Right lobe of liver (tissue), 6 donors: ENCODE data around the gene ANKH. TPM values are rescaled to one million over a fixed set of nuclear protein-coding genes. Genes with fewer than 3 reads are reported as not detected.
A peak's percentile ranks its signal among the peaks of the same experiment; 100 is the strongest.

ENCODE experiments used
- ATAC-seq, 4 donors: fragments of 200-7000 bp; cut with Tn5 transposase; one replicate each; pipeline ENCODE4 v1.9.1; 2020; ENCODE audit warnings: mild to moderate bottlenecking in 4 of 4, moderate library complexity in 4 of 4
- DNase-seq, 3 donors: peaks; one replicate each; pipeline ENCODE4 v3.0.0-alpha.2; 2020
- H3K27ac ChIP-seq, 3 donors: fragments of 200-600 bp; one replicate each; pipeline ENCODE4 v1.8.0; 2022
- H3K27me3 ChIP-seq, 2 donors: fragments of 200-600 bp; one replicate each; pipeline ENCODE4 v1.8.0; 2022
- H3K36me3 ChIP-seq, 4 donors: fragments of 200-600 bp; sonication (generic) in 1 of 4; one replicate each; pipeline versions ENCODE4 v1.5.1 to v1.8.0; 2017 to 2022; ENCODE audit warnings: control low read depth in 1 of 4
- H3K4me1 ChIP-seq, 4 donors: fragments of 200-600 bp; sonication (generic) in 1 of 4; one replicate each; pipeline versions ENCODE4 v1.5.1 to v1.8.0; 2017 to 2022; ENCODE audit warnings: control low read depth in 1 of 4
- H3K4me3 ChIP-seq, 3 donors: fragments of 200-600 bp; one replicate each; pipeline ENCODE4 v1.8.0; 2022
- H3K9me3 ChIP-seq, 4 donors: fragments of 200-600 bp; sonication (generic) in 1 of 4; one replicate each; pipeline versions ENCODE4 v1.5.1 to v1.8.0; 2017 to 2022; ENCODE audit warnings: control low read depth in 1 of 4
- POLR2A ChIP-seq: fragments of 450-650 bp; IDR thresholded peaks from one replicate; pipeline ENCODE4 v1.6.1; 2017; ENCODE audit warnings: antibody characterized with exemption, mild to moderate bottlenecking
- WGBS: methylation state at CpG from one replicate; pipeline ENCODE4 v1.1.6; 2018; ENCODE audit warnings: low coverage, low lambda C conversion rate; ENCODE audit not compliant: insufficient coverage; ENCODE audit errors: missing lambda C conversion rate; 5-methylcytosine and 5-hydroxymethylcytosine counted together
- intact Hi-C, 2 donors: fragments of 100-400 bp; cut with DNase I; formaldehyde crosslinking; loops; one replicate each; pipeline versions ENCODE4 v1.11.2 to v1.14.1; 2022
- total RNA-seq, 6 experiments: library from RNA; depleted of rRNA in 2 of 6; stranded (reverse); fragments of >200 nt in 2 of 6; fragmentation: NEBNext Ultra II Directional in 3 of 6; extraction: Animal tissue kit (Norgen Biotek cat#: 25700) in 3 of 6; gene quantifications; one replicate each; pipeline versions ENCODE4 v1.1.0 to v1.2.4, GENCODE V29; 2016 to 2023
- TF ChIP-seq, protein P1 (sequence below), 4 donors: fragments of 200-600 bp in 3 of 4; fragments of 450-650 bp in 1 of 4; IDR thresholded peaks; one replicate each; pipeline versions ENCODE4 v1.5.1 to v1.8.0; 2016 to 2022; ENCODE audit warnings: antibody characterized with exemption in 4 of 4, mild to moderate bottlenecking in 2 of 4
- donor health status: DM: no; HTN: yes; CAD: no.
- donor health status: DM: no; HTN: no; CAD: no.
- donor health status: DM: no; HTN: no; CAD: no.
- donor health status: DM: no; HTN: yes; CAD: no.
- donor health status: DM: no; HTN: yes; CAD: no.

The ANKH gene
- total RNA-seq, 6 experiments from 2014 or later, result 38.5 to 121 (median 61.9) TPM

DNA sequence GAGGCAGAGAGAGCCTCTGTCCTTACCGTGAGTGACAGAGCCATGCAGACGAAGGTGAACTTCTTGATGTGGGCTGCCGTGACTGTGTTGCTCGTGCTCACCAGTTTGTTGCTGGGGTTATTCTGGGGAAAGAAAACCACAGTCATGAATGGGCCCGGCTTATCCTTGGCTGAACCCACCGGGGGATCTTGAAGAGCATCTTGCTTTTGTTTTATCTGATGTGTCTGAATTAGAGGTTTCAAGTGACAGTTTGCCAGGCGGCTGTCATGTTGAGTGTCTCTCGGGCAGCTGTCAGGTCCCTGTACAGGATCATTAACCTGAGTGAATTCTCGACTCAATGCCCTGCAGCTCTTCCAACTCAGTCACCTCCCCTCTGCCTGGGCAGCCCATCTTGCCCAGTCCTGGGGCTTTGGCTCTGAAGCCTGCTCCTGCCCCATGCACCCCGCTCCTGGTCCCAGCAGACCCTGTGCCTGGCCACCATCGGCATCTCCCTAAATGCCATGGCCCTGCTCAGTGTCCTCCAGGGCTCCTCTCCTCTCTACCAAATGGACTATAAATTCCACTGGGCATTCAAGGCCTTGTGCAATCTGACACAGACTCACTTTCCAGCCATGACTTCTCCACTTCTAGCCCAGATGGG lies 129.7 kb downstream of the ANKH start:
- intact Hi-C loops, result no loop called here
- peaks cover 0 to 13% (median 0%) of the 10 kb centered on the region in 4 donors for H3K4me1 ChIP-seq
- H3K36me3 ChIP-seq, result peaks cover 0 to 11% (median 1%) of the 10 kb centered on the region in 4 donors
- no peak for TF ChIP-seq POLR2A
- TF ChIP-seq, protein P1, sequence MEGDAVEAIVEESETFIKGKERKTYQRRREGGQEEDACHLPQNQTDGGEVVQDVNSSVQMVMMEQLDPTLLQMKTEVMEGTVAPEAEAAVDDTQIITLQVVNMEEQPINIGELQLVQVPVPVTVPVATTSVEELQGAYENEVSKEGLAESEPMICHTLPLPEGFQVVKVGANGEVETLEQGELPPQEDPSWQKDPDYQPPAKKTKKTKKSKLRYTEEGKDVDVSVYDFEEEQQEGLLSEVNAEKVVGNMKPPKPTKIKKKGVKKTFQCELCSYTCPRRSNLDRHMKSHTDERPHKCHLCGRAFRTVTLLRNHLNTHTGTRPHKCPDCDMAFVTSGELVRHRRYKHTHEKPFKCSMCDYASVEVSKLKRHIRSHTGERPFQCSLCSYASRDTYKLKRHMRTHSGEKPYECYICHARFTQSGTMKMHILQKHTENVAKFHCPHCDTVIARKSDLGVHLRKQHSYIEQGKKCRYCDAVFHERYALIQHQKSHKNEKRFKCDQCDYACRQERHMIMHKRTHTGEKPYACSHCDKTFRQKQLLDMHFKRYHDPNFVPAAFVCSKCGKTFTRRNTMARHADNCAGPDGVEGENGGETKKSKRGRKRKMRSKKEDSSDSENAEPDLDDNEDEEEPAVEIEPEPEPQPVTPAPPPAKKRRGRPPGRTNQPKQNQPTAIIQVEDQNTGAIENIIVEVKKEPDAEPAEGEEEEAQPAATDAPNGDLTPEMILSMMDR (IDR thresholded peaks at IDR 0.05), result no peak
- H3K4me3 ChIP-seq, result no peak overlapping the region
- no peaks in the 10 kb centered on the region for H3K27me3 ChIP-seq
- no peak overlapping the region for H3K27ac ChIP-seq
- 97% methylated on average over 4 of the region's 11 CpGs for WGBS
- no peaks in the 10 kb centered on the region for H3K9me3 ChIP-seq
- no peak for DNase-seq
- ATAC-seq, result no peak

DNA sequence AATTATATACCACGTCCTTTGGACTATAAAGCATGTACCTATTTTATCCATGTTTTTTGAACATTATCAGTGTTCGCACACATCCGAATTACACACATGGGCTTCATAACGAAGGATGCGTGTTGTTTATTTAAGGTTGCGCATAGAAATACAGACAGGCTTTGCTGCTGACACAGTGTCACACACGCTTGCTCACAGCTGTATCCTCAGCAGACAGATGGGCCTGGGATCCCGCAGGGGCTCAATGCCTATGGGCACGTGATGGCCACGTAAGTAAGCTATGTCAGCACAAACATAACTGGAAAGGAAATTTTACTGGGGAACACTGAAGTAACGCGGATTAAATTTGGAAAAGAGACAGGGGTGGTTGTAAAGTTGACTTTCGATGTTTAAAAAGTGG lies 130.4 kb downstream of the ANKH start:
- peaks cover 0 to 21% (median 0%) of the 10 kb centered on the region in 4 donors for H3K4me1 ChIP-seq
- 96% methylated on average over 13 of the region's 13 CpGs for WGBS
- intact Hi-C loops, result no loop called here
- peaks cover 0 to 11% (median 1%) of the 10 kb centered on the region in 4 donors for H3K36me3 ChIP-seq
- H3K9me3 ChIP-seq, result no peaks in the 10 kb centered on the region
- H3K27ac ChIP-seq, result no peak overlapping the region
- DNase-seq (no peak), ATAC-seq (no peak)
- H3K4me3 ChIP-seq, result no peak overlapping the region
- TF ChIP-seq, protein P1 (IDR thresholded peaks at IDR 0.05), result no peak
- no peak for TF ChIP-seq POLR2A
- H3K27me3 ChIP-seq, result no peaks in the 10 kb centered on the region

DNA sequence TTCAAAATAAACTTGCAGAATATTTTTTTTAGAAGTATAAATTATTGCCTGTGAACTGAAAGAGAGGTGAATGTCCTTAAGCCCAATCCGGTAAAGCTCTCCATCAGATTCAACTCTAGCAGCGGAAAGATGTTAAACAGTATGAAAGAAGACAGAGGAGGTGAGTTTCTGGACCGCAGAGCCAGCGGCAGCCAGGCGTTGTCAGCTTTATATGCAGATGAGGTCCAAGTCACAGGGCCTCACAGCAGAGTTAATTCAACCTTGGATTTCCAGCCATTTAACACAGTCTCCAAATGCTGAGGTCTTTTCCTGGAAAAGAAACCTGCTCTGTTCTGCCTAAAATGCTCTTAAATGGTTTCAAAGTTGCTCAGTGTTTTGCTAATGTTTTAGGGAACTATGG lies 131.6 kb downstream of the ANKH start:
- peaks cover 0 to 22% (median 4%) of the 10 kb centered on the region in 4 donors for H3K4me1 ChIP-seq
- no peak for DNase-seq
- H3K27ac ChIP-seq, result no peak overlapping the region
- WGBS, result 92% methylated on average over 5 of the region's 5 CpGs
- no peak for TF ChIP-seq POLR2A
- TF ChIP-seq, protein P1 (IDR thresholded peaks at IDR 0.05), result no peak
- H3K4me3 ChIP-seq, result no peak overlapping the region
- peaks cover 0 to 11% (median 0%) of the 10 kb centered on the region in 4 donors for H3K36me3 ChIP-seq
- H3K27me3 ChIP-seq, result no peaks in the 10 kb centered on the region
- no peak for ATAC-seq
- no peaks in the 10 kb centered on the region for H3K9me3 ChIP-seq
- intact Hi-C loops, result no loop called here

DNA sequence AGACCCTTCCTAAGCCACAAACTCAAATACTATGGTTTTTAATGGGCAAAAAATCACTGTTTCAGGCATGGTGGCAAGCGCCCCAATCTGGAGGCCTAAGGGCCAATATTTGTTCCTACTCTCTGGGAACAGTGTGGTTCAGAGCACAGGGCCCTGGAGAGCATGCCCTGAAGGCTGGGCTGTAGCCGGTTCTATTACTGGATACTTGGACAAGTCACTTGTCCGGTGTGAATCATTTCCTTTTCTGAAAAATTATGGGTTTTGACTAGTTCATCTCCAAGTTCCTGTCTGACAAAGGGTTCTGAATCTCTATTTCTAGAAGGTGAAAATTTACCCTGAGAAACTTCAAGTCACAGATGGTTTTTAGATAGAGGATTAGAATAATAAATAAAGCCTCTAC lies 132.0 kb downstream of the ANKH start:
- no peak for DNase-seq
- Histone ChIP-seq H3K27me3 (no peaks in the 10 kb centered on the region), H3K9me3 (no peaks in the 10 kb centered on the region), H3K4me3 (no peak overlapping the region), H3K27ac (no peak overlapping the region), H3K4me1 (peaks cover 0 to 17% (median 4%) of the 10 kb centered on the region in 4 donors), H3K36me3 (peaks cover 0 to 11% (median 0%) of the 10 kb centered on the region in 4 donors)
- 68% methylated on average over 3 of the region's 3 CpGs for WGBS
- intact Hi-C loops, result no loop called here
- TF ChIP-seq, protein P1 (IDR thresholded peaks at IDR 0.05), result no peak
- TF ChIP-seq POLR2A, result no peak
- peak in 2 of 4 donors; percentile 46 to 62 for ATAC-seq
